ENCODE data around the gene SLC22A31.

GRCh38 chr16:89169778-89170177 is 30.6 kb downstream of the SLC22A31 start:
- TF ChIP-seq CTCF (IDR thresholded peaks at IDR 0.05) (no peak), POLR2A (IDR thresholded peaks at IDR 0.05) (no peak)
